Panc1 (cell line): ENCODE measurements around the gene LENG8. TPM values are rescaled to one million over a fixed set of nuclear protein-coding genes. Genes with fewer than 3 reads are reported as not detected.

ENCODE experiments used
- ATAC-seq: fragments of 200-7000 bp; cut with Tn5 transposase; 2 replicates; pipeline ENCODE4 v1.9.1; 2020; ENCODE audit warnings: mild to moderate bottlenecking, moderate library complexity
- BruUV-seq: library from RNA; stranded (reverse); fragments of 400-500 nt; replicated peaks from 2 replicates; lab custom pipeline; 2021; lab: Mats Ljungman, UMichigan
- CTCF ChIA-PET: fragments of 300-600 bp; sonication (Branson Sonifier 250); formaldehyde crosslinking; loops from one replicate; lab custom pipeline; 2022; ENCODE audit warnings: antibody characterized with exemption; lab: Charles Lee
- POLR2A ChIA-PET: fragments of 300-600 bp; sonication (Branson Sonifier 250); formaldehyde crosslinking; loops from one replicate; lab custom pipeline; 2022; ENCODE audit warnings: antibody characterized with exemption; lab: Charles Lee
- DNase-seq: peaks from one replicate; pipeline ENCODE4 v3.0.0-alpha.2; 2010; ENCODE audit warnings: low read depth, low spot score
- H3K27ac ChIP-seq: 2 replicates; pipeline ENCODE4 v1.5.1; 2011; ENCODE audit warnings: mild to moderate bottlenecking, low read length, inconsistent platforms
- H3K27me3 ChIP-seq: fragments of 200-500 bp; sonication (Bioruptor generic); 2 replicates; pipeline ENCODE4 v1.6.0; 2014; ENCODE audit warnings: low read length, inconsistent platforms; ENCODE audit not compliant: control insufficient read depth, insufficient read depth
- H3K36me3 ChIP-seq: fragments of 200-500 bp; sonication (Bioruptor generic); 2 replicates; pipeline ENCODE4 v1.5.1; 2014; ENCODE audit warnings: inconsistent platforms, mild to moderate bottlenecking, low read length, moderate library complexity; ENCODE audit not compliant: control insufficient read depth, insufficient read depth
- H3K4me1 ChIP-seq: 2 replicates; pipeline ENCODE4 v1.5.1; 2011; ENCODE audit warnings: inconsistent platforms, mild to moderate bottlenecking, low read length, moderate library complexity; ENCODE audit not compliant: control insufficient read depth, insufficient read depth
- H3K4me3 ChIP-seq, 2 experiments: 2 replicates each; pipeline ENCODE4 v1.5.1; 2011 to 2012; ENCODE audit warnings: low read depth in 2 of 2, low read length in 2 of 2, mild to moderate bottlenecking in 2 of 2, inconsistent platforms in 1 of 2, moderate library complexity in 1 of 2
- H3K9me3 ChIP-seq: fragments of 200-500 bp; sonication (Bioruptor generic); 2 replicates; pipeline ENCODE4 v1.5.1; 2014; ENCODE audit warnings: low read depth, mild to moderate bottlenecking, inconsistent platforms, low read length, moderate library complexity; ENCODE audit not compliant: control insufficient read depth, insufficient read depth
- TCF7L2 ChIP-seq: IDR thresholded peaks from 2 replicates; pipeline ENCODE4 v1.6.1; 2011; ENCODE audit warnings: mild to moderate bottlenecking, low read depth, low read length, inconsistent platforms
- in situ Hi-C: cut with HindIII; loops from 2 replicates; pipeline ENCODE4 v1.10.0; 2016; ENCODE audit warnings: low sequenced_read_pairs, low pct_unique_long_range_greater_than_20kb
- intact Hi-C: fragments of 100-400 bp; cut with micrococcal nuclease; formaldehyde crosslinking; loops from one replicate; pipeline ENCODE4 v1.10.0; 2022; ENCODE audit not compliant: unreplicated experiment
- total RNA-seq: library from RNA; stranded (reverse); gene quantifications from one replicate; pipeline ENCODE4 v1.2.1, GENCODE V29; 2021; ENCODE audit not compliant: unreplicated experiment
- TF ChIP-seq, protein P1 (sequence below): fragments of 450-650 bp; IDR thresholded peaks from 2 replicates; pipeline ENCODE4 v1.5.1; 2017; ENCODE audit warnings: mild to moderate bottlenecking
- TF ChIP-seq, protein P2 (sequence below), 2 experiments: IDR thresholded peaks; 2 replicates each; pipeline ENCODE4 v1.6.1; 2011 to 2012; ENCODE audit warnings: low read depth in 2 of 2, control low read depth in 1 of 2, low read length in 1 of 2, mild to moderate bottlenecking in 1 of 2, moderate library complexity in 1 of 2; ENCODE audit not compliant: insufficient read depth in 1 of 2

Gene LENG8
- total RNA-seq, 1 experiment from 2014 or later, result 268 TPM

DNA sequence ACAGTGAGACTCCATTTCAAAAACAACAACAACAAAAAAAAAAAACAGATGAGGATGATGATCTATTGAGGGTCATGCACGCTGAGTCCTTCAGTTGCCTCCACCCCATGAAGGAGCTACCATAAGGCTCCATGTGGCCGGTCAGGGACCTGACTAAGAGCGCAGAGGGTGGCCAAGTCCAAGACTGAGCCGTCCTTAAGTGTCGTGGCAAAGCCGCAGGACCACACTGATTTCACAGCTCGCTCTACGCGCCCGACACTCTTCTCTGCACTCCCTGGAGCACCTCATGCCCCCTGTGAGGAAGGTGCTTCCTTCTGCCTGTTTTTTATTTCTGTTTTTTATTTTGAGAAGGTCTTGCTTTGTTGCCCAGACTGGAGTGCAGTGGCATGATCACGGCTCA is 21.4 kb upstream of the LENG8 start:
- H3K36me3 ChIP-seq, result no peaks in the 10 kb centered on the region

DNA sequence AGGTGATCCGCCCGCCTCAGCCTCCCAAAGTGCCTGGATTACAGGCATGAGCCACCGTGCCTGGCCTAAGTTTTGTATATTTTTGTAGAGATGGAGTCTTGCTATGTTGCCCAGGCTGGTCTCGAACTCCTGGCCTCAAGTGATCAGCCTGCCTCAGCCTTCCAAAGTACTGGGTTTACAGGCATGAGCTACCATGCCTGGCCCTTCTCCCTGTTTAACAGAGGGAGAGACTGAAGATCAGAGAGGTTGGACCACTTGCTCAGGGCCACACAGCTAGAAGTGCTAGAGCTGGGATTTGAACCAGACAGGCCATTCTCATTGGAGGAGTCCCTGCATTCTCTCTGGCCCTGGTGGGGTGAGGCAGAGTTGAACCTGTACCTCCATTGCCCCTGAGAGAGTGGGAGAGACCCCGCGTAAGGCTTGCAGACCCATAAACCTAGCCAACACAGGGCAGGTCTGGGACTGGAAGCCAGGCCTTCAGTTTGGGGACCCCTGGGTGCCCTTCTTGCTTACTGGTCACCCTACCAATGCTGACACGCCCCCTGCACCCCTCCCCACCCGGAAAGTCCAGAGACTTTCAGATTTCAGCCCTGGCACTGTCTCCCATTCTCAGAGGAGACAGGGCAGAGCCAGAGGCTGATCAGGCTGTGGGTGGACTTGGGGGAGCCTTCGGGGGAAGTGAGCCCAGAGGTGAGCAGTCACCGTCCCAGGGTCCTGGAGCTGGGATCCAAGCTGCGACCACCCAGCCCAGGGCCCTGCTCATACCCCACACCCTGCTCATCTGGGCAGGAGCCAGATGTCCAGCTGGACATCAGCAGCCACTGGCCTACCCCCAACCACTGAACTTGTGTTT is 20.4 kb upstream of the LENG8 start:
- TF ChIP-seq, protein P1, sequence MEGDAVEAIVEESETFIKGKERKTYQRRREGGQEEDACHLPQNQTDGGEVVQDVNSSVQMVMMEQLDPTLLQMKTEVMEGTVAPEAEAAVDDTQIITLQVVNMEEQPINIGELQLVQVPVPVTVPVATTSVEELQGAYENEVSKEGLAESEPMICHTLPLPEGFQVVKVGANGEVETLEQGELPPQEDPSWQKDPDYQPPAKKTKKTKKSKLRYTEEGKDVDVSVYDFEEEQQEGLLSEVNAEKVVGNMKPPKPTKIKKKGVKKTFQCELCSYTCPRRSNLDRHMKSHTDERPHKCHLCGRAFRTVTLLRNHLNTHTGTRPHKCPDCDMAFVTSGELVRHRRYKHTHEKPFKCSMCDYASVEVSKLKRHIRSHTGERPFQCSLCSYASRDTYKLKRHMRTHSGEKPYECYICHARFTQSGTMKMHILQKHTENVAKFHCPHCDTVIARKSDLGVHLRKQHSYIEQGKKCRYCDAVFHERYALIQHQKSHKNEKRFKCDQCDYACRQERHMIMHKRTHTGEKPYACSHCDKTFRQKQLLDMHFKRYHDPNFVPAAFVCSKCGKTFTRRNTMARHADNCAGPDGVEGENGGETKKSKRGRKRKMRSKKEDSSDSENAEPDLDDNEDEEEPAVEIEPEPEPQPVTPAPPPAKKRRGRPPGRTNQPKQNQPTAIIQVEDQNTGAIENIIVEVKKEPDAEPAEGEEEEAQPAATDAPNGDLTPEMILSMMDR, result no peak
- TF ChIP-seq TCF7L2, result no peak
- no peaks in the 10 kb centered on the region for H3K36me3 ChIP-seq
- no peak overlapping the region for H3K27ac ChIP-seq
- ATAC-seq (no peak), DNase-seq (no peak)
- H3K4me3 ChIP-seq, result no peak overlapping the region
- H3K27me3 ChIP-seq, result no peaks in the 10 kb centered on the region
- in situ Hi-C loops (no loop called here), intact Hi-C loops (no loop called here)
- CTCF ChIA-PET, result no interaction called here
- POLR2A ChIA-PET, result interaction anchor here (0.7 kb wide), 3 partner anchors 124 to 919 kb away, joined by 6 to 9 read pairs (median 7); no protein-coding TSS in a partner anchor
- BruUV-seq, result no TSS peak
- H3K4me1 ChIP-seq, result peaks cover 28% of the 10 kb centered on the region
- H3K9me3 ChIP-seq, result no peaks in the 10 kb centered on the region

More for the DNA sequence above, 21.4 kb upstream of the LENG8 start:
- H3K27me3 ChIP-seq, result no peaks in the 10 kb centered on the region
- H3K4me3 ChIP-seq, result no peak overlapping the region
- no TSS peak for BruUV-seq
- TF ChIP-seq, protein P2, sequence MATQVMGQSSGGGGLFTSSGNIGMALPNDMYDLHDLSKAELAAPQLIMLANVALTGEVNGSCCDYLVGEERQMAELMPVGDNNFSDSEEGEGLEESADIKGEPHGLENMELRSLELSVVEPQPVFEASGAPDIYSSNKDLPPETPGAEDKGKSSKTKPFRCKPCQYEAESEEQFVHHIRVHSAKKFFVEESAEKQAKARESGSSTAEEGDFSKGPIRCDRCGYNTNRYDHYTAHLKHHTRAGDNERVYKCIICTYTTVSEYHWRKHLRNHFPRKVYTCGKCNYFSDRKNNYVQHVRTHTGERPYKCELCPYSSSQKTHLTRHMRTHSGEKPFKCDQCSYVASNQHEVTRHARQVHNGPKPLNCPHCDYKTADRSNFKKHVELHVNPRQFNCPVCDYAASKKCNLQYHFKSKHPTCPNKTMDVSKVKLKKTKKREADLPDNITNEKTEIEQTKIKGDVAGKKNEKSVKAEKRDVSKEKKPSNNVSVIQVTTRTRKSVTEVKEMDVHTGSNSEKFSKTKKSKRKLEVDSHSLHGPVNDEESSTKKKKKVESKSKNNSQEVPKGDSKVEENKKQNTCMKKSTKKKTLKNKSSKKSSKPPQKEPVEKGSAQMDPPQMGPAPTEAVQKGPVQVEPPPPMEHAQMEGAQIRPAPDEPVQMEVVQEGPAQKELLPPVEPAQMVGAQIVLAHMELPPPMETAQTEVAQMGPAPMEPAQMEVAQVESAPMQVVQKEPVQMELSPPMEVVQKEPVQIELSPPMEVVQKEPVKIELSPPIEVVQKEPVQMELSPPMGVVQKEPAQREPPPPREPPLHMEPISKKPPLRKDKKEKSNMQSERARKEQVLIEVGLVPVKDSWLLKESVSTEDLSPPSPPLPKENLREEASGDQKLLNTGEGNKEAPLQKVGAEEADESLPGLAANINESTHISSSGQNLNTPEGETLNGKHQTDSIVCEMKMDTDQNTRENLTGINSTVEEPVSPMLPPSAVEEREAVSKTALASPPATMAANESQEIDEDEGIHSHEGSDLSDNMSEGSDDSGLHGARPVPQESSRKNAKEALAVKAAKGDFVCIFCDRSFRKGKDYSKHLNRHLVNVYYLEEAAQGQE (IDR thresholded peaks at IDR 0.05; ENCODE audit: insufficient read depth in 1 of 2, low read depth in 2 of 2, low read length in 1 of 2), result no peak
- TF ChIP-seq, protein P1, result no peak
- H3K4me1 ChIP-seq, result peaks cover 28% of the 10 kb centered on the region
- no peak for DNase-seq
- CTCF ChIA-PET, result interaction anchor here (0.6 kb wide), 1 partner anchor 244 kb away, joined by 4 read pairs; no protein-coding TSS in a partner anchor
- intact Hi-C loops, result no loop called here
- no peak overlapping the region for H3K27ac ChIP-seq
- in situ Hi-C loops, result no loop called here
- POLR2A ChIA-PET, result no interaction called here
- H3K9me3 ChIP-seq, result no peaks in the 10 kb centered on the region
- no peak for ATAC-seq
